ENCODE measurements around the gene CYP4F8.

CYP4F8 gene

GRCh38 chr19:15622991-15623390 is 8.0 kb downstream of the CYP4F8 start:
- H3K4me2 ChIP-seq (ENCODE audit: low read depth, low read length, poor library complexity, severe bottlenecking): no peak overlapping the region
- TF ChIP-seq CTCF (IDR thresholded peaks at IDR 0.05; ENCODE audit: insufficient read depth, low read length, poor library complexity, severe bottlenecking): no peak
- TF ChIP-seq EZH2phosphoT487 (conservative IDR thresholded peaks at IDR 0.05; ENCODE audit: low read length): no peak
- H3K4me3 ChIP-seq (ENCODE audit: insufficient read depth, low read length, poor library complexity, severe bottlenecking): no peak overlapping the region
- no peaks in the 10 kb centered on the region for H3K79me2 ChIP-seq (ENCODE audit: insufficient read depth, low read length)
- no peaks in the 10 kb centered on the region for H3K36me3 ChIP-seq (ENCODE audit: low read length)
- H3K9me3 ChIP-seq (ENCODE audit: insufficient read depth, low read length): no peaks in the 10 kb centered on the region
- H3F3A ChIP-seq (ENCODE audit: insufficient read depth): no peaks in the 10 kb centered on the region
- H3K9ac ChIP-seq (ENCODE audit: low read length): no peak overlapping the region
- no peaks in the 10 kb centered on the region for H3K9me2 ChIP-seq (replicated peaks; ENCODE audit: insufficient read depth, low read length)
- no peaks in the 10 kb centered on the region for H4K20me1 ChIP-seq (ENCODE audit: low read depth, low read length)
- no peak overlapping the region for H3K27ac ChIP-seq (ENCODE audit: low read depth, low read length)
- H3K27me3 ChIP-seq (ENCODE audit: low read length): no peaks in the 10 kb centered on the region
- H2AFZ ChIP-seq (ENCODE audit: low read depth, low read length, severe bottlenecking): no peak overlapping the region

GRCh38 chr19:15623711-15624318 is 8.8 kb downstream of the CYP4F8 start:
- Histone ChIP-seq H2AFZ (ENCODE audit: low read depth, low read length, severe bottlenecking) (no peak overlapping the region), H3K4me3 (ENCODE audit: insufficient read depth, low read length, poor library complexity, severe bottlenecking) (no peak overlapping the region), H3K9me2 (replicated peaks; ENCODE audit: insufficient read depth, low read length) (no peaks in the 10 kb centered on the region), H3K79me2 (ENCODE audit: insufficient read depth, low read length) (no peaks in the 10 kb centered on the region), H3K36me3 (ENCODE audit: low read length) (no peaks in the 10 kb centered on the region), H3K27ac (ENCODE audit: low read depth, low read length) (no peak overlapping the region), H3K9me3 (ENCODE audit: insufficient read depth, low read length) (no peaks in the 10 kb centered on the region), H3F3A (ENCODE audit: insufficient read depth) (no peaks in the 10 kb centered on the region), H3K4me2 (ENCODE audit: low read depth, low read length, poor library complexity, severe bottlenecking) (no peak overlapping the region), H3K9ac (ENCODE audit: low read length) (no peak overlapping the region), H3K27me3 (ENCODE audit: low read length) (no peaks in the 10 kb centered on the region), H4K20me1 (ENCODE audit: low read depth, low read length) (no peaks in the 10 kb centered on the region)
- no peak for TF ChIP-seq CTCF (IDR thresholded peaks at IDR 0.05; ENCODE audit: insufficient read depth, low read length, poor library complexity, severe bottlenecking)

GRCh38 chr19:15628236-15629002 is 13.4 kb downstream of the CYP4F8 start:
- no peak overlapping the region for H3K27ac ChIP-seq (ENCODE audit: low read depth, low read length)
- no peak overlapping the region for H3K4me3 ChIP-seq (ENCODE audit: insufficient read depth, low read length, poor library complexity, severe bottlenecking)
- H2AFZ ChIP-seq (ENCODE audit: low read depth, low read length, severe bottlenecking): no peak overlapping the region
- no peaks in the 10 kb centered on the region for H3K27me3 ChIP-seq (ENCODE audit: low read length)
- TF ChIP-seq EZH2phosphoT487 (conservative IDR thresholded peaks at IDR 0.05; ENCODE audit: low read length) (no peak), CTCF (IDR thresholded peaks at IDR 0.05; ENCODE audit: insufficient read depth, low read length, poor library complexity, severe bottlenecking) (no peak)
- H3K4me2 ChIP-seq (ENCODE audit: low read depth, low read length, poor library complexity, severe bottlenecking): no peak overlapping the region
- H3K9me2 ChIP-seq (replicated peaks; ENCODE audit: insufficient read depth, low read length): no peaks in the 10 kb centered on the region
- no peaks in the 10 kb centered on the region for H3F3A ChIP-seq (ENCODE audit: insufficient read depth)
- H4K20me1 ChIP-seq (ENCODE audit: low read depth, low read length): no peaks in the 10 kb centered on the region
- no peaks in the 10 kb centered on the region for H3K36me3 ChIP-seq (ENCODE audit: low read length)
- H3K79me2 ChIP-seq (ENCODE audit: insufficient read depth, low read length): no peaks in the 10 kb centered on the region
- H3K9me3 ChIP-seq (ENCODE audit: insufficient read depth, low read length): no peaks in the 10 kb centered on the region
- H3K9ac ChIP-seq (ENCODE audit: low read length): no peak overlapping the region
